GM12865 (cell line): Measurements from ENCODE around the gene MX2.
A peak's percentile ranks its signal among the peaks of the same experiment; 100 is the strongest.
"Not testable (repeated sequence)": the region's sequence is repeated elsewhere in the genome, so short reads cannot be mapped to it uniquely, and the experiment has no call there.

ENCODE experiments used
- DNase-seq: peaks from one replicate; pipeline ENCODE4 v3.0.0; 2010; ENCODE audit warnings: low read depth
- H3K4me3 ChIP-seq: 2 replicates; pipeline ENCODE4 v1.5.1; 2011; ENCODE audit warnings: mild to moderate bottlenecking, low read depth, low read length, control low read depth
- CTCF ChIP-seq: IDR thresholded peaks from 2 replicates; pipeline ENCODE4 v1.5.1; 2011; ENCODE audit warnings: low read length, control low read depth, low read depth, inconsistent platforms; ENCODE audit not compliant: insufficient read depth; ENCODE audit errors: missing control alignments

The MX2 gene

GRCh38 chr21:41411449-41412089 lies 49.7 kb downstream of the MX2 start:
- peak; percentile 22 for TF ChIP-seq CTCF
- peak; percentile 71 for DNase-seq

GRCh38 chr21:41417505-41417904 lies 55.7 kb downstream of the MX2 start:
- H3K4me3 ChIP-seq, DNase-seq: not testable (repeated sequence)

More at GRCh38 chr21:41411449-41412089, 49.7 kb downstream of the MX2 start:
- H3K4me3 ChIP-seq = no peak overlapping the region

GRCh38 chr21:41418393-41418792 lies 56.6 kb downstream of the MX2 start:
- H3K4me3 ChIP-seq = no peak overlapping the region
- TF ChIP-seq CTCF = no peak
- DNase-seq = no peak

GRCh38 chr21:41418956-41419680 lies 57.3 kb downstream of the MX2 start:
- TF ChIP-seq CTCF = no peak
- no peak overlapping the region for H3K4me3 ChIP-seq
- DNase-seq = no peak

DNA sequence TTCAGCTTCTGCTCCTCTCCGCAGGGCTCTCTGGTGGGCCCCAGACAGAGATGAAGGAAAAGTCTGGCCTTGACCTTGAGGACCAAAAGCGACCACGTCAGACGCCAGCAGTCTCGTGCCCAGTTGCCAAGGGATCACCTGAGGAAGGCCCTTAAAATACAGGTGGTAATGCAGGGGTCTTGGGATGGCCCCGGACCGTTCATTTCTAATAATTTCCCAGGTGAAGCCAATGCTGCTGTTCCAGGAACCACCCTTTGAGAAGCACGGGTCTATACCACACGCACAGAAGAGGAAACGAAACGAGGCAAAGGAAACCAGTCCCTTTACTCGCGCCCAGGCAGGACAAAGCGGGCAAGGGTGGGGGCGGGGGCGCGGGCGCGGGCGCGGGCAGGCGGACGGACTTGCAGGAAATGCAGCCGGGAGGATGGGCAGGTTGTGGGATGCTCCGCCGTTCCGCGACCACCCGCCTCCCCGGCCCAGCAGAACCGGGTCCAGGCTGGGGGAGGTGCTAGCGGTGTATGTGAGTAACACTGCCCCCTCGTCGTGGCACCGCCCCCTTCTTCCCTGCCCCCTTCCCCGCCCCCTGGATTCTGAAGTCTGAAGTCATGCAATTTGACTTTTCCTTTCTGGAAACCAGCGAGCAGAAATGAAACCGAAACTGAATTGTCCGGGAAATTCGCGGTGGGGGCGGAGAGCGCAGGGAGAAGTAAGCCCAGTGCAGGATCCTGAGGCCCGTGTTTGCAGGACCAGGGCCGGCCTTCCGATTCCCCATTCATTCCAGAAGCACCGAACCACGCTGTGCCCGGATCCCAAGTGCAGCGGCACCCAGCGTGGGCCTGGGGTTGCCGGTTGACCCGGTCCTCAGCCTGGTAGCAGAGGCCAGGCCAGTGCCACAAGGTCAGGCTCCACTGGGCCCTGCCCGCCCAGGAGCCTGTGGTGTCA lies 58.4 kb downstream of the MX2 start:
- no peak for TF ChIP-seq CTCF
- DNase-seq = peak; percentile 82
- peak overlapping the region; percentile 58 for H3K4me3 ChIP-seq

GRCh38 chr21:41420998-41421397 lies 59.2 kb downstream of the MX2 start:
- H3K4me3 ChIP-seq = peak overlapping the region; percentile 58; the same call in 1 of the 2 replicates

GRCh38 chr21:41422546-41423304 lies 60.9 kb downstream of the MX2 start:
- DNase-seq = no peak
- TF ChIP-seq CTCF = no peak
- no peak overlapping the region for H3K4me3 ChIP-seq

More at GRCh38 chr21:41420998-41421397, 59.2 kb downstream of the MX2 start:
- DNase-seq = not testable (repeated sequence)

- DNase-seq = not testable (repeated sequence)
Measured at GRCh38 chr21:41423305-41423636, 61.4 kb downstream of the MX2 start.

More at GRCh38 chr21:41423305-41423636, 61.4 kb downstream of the MX2 start:
- not testable (repeated sequence) for H3K4me3 ChIP-seq
